ENCODE data around the gene LUC7L. TPM values are rescaled to one million over a fixed set of nuclear protein-coding genes. Genes with fewer than 3 reads are reported as not detected.
"Not testable (repeated sequence)": the region's sequence is repeated elsewhere in the genome, so short reads cannot be mapped to it uniquely, and the experiment has no call there.

Gene LUC7L
- polyA plus RNA-seq, 6 donors from 2014 or later: 9.6 to 20.4 (median 12.8) TPM

GRCh38 chr16:162271-162991 lies 66.8 kb downstream of the LUC7L start:
- peak overlapping the region in 2 of 8 donors; percentile 8 to 25 for H3K4me3 Mint-ChIP-seq
- H3K27me3 Mint-ChIP-seq: peaks cover 35 to 60% (median 56%) of the 10 kb centered on the region in 3 donors
- no peak for DNase-seq
- H3K9me3 Mint-ChIP-seq: no peaks in the 10 kb centered on the region
- H3K4me1 Mint-ChIP-seq: peaks cover 0 to 10% (median 5%) of the 10 kb centered on the region in 3 donors
- H3K36me3 Mint-ChIP-seq: no peaks in the 10 kb centered on the region
- peak overlapping the region in 1 of 6 donors; percentile 58 for H3K27ac Mint-ChIP-seq
- no peak for ATAC-seq (ENCODE audit: low read depth in 2 of 2)

GRCh38 chr16:160691-161190 lies 68.5 kb downstream of the LUC7L start:
- ATAC-seq (ENCODE audit: low read depth in 2 of 2): no peak
- no peak for DNase-seq
- Mint-ChIP-seq H3K4me1 (peaks cover 0 to 8% (median 2%) of the 10 kb centered on the region in 3 donors), H3K27me3 (peaks cover 32 to 55% (median 51%) of the 10 kb centered on the region in 3 donors), H3K4me3 (no peak overlapping the region), H3K27ac (no peak overlapping the region), H3K36me3 (no peaks in the 10 kb centered on the region), H3K9me3 (no peaks in the 10 kb centered on the region)

- not testable (repeated sequence) for H3K4me3 Mint-ChIP-seq; DNase-seq; H3K36me3 Mint-ChIP-seq; ATAC-seq (ENCODE audit: low read depth in 2 of 2); H3K4me1 Mint-ChIP-seq; H3K27ac Mint-ChIP-seq; H3K9me3 Mint-ChIP-seq
- peaks cover 33 to 56% (median 50%) of the 10 kb centered on the region in 3 donors for H3K27me3 Mint-ChIP-seq
These were observed 69.0 kb downstream of the LUC7L start for GRCh38 chr16:160242-160641.

GRCh38 chr16:159136-159849 lies 70.0 kb downstream of the LUC7L start:
- H3K27me3 Mint-ChIP-seq: peaks cover 39 to 61% (median 57%) of the 10 kb centered on the region in 3 donors
- H3K36me3 Mint-ChIP-seq: peaks cover 0 to 4% of the 10 kb centered on the region in 2 donors
- H3K9me3 Mint-ChIP-seq: peaks cover 0 to 5% (median 0%) of the 10 kb centered on the region in 7 donors
- H3K4me3 Mint-ChIP-seq: no peak overlapping the region
- peak overlapping the region in 1 of 6 donors; percentile 34 for H3K27ac Mint-ChIP-seq
- DNase-seq (no peak), ATAC-seq (ENCODE audit: low read depth in 2 of 2) (no peak)
- peaks cover 5 to 8% (median 6%) of the 10 kb centered on the region in 3 donors for H3K4me1 Mint-ChIP-seq

GRCh38 chr16:155031-155398 lies 74.2 kb downstream of the LUC7L start:
- Mint-ChIP-seq H3K9me3 (peaks cover 0 to 5% (median 0%) of the 10 kb centered on the region in 7 donors), H3K36me3 (peaks cover 0 to 4% of the 10 kb centered on the region in 2 donors), H3K27me3 (peaks cover 37 to 60% (median 44%) of the 10 kb centered on the region in 3 donors), H3K27ac (peak overlapping the region in 1 of 6 donors; percentile 93), H3K4me3 (peak overlapping the region; percentile 19 to 86 (median 85)), H3K4me1 (peaks cover 5 to 10% (median 9%) of the 10 kb centered on the region in 3 donors)
- ATAC-seq (ENCODE audit: low read depth in 2 of 2) (no peak), DNase-seq (no peak)

- peaks cover 0 to 5% (median 0%) of the 10 kb centered on the region in 7 donors for H3K9me3 Mint-ChIP-seq
- peak; percentile 38 for DNase-seq
- peak; percentile 65 to 73 for ATAC-seq (ENCODE audit: low read depth in 2 of 2)
- peaks cover 0 to 4% of the 10 kb centered on the region in 2 donors for H3K36me3 Mint-ChIP-seq
- H3K4me1 Mint-ChIP-seq: peaks cover 5 to 10% (median 9%) of the 10 kb centered on the region in 3 donors
- H3K4me3 Mint-ChIP-seq: peak overlapping the region; percentile 19 to 86 (median 85)
- peaks cover 37 to 61% (median 40%) of the 10 kb centered on the region in 3 donors for H3K27me3 Mint-ChIP-seq
- H3K27ac Mint-ChIP-seq: peak overlapping the region in 2 of 6 donors; percentile 58 to 93
These were observed 74.8 kb downstream of the LUC7L start for GRCh38 chr16:154217-155030.

- not testable (repeated sequence) for H3K27ac Mint-ChIP-seq, DNase-seq, H3K9me3 Mint-ChIP-seq, H3K4me1 Mint-ChIP-seq, H3K36me3 Mint-ChIP-seq
- ATAC-seq (ENCODE audit: low read depth in 2 of 2): peak; percentile 20 to 33
- peaks cover 36 to 61% (median 39%) of the 10 kb centered on the region in 3 donors for H3K27me3 Mint-ChIP-seq
- H3K4me3 Mint-ChIP-seq: peak overlapping the region in 1 of 8 donors; percentile 67
These were observed 75.6 kb downstream of the LUC7L start for GRCh38 chr16:153550-154216.

GRCh38 chr16:153129-153521 lies 76.1 kb downstream of the LUC7L start:
- not testable (repeated sequence) for ATAC-seq (ENCODE audit: low read depth in 2 of 2); H3K4me1 Mint-ChIP-seq; DNase-seq; H3K9me3 Mint-ChIP-seq; H3K36me3 Mint-ChIP-seq; H3K27ac Mint-ChIP-seq
- peaks cover 36 to 62% (median 37%) of the 10 kb centered on the region in 3 donors for H3K27me3 Mint-ChIP-seq
- H3K4me3 Mint-ChIP-seq: peak overlapping the region in 3 of 8 donors; percentile 39 to 75 (median 59)

- no peak for ATAC-seq (ENCODE audit: low read depth in 2 of 2)
- peak within 1 kb of the TSS in 2 of 6 donors; percentile 36 to 54 for H3K27ac Mint-ChIP-seq
- H3K4me3 Mint-ChIP-seq: peak within 1 kb of the TSS in 6 of 8 donors; percentile 39 to 75 (median 43)
- peaks cover 0 to 4% of the 10 kb centered on the region in 2 donors for H3K36me3 Mint-ChIP-seq
- H3K27me3 Mint-ChIP-seq: peaks cover 30 to 59% (median 32%) of the 10 kb centered on the region in 3 donors
- DNase-seq: no peak
- peaks cover 0 to 5% (median 0%) of the 10 kb centered on the region in 7 donors for H3K9me3 Mint-ChIP-seq
- peaks cover 5 to 10% (median 9%) of the 10 kb centered on the region in 3 donors for H3K4me1 Mint-ChIP-seq
These were observed 76.8 kb downstream of the LUC7L start, which contains the start of gene HBZ for GRCh38 chr16:152141-153128. TSS of gene HBZ (plus strand) at chr16:152644. CDS start at chr16:152910, 266 bp downstream.

- peaks cover 0 to 2% (median under 1%) of the 10 kb centered on the region in 3 donors for H3K4me1 Mint-ChIP-seq
- peaks cover 18 to 65% (median 28%) of the 10 kb centered on the region in 3 donors for H3K27me3 Mint-ChIP-seq
- ATAC-seq (ENCODE audit: low read depth in 2 of 2) (no peak), DNase-seq (no peak)
- no peaks in the 10 kb centered on the region for H3K9me3 Mint-ChIP-seq
- peaks cover 0 to 4% of the 10 kb centered on the region in 2 donors for H3K36me3 Mint-ChIP-seq
- no peak overlapping the region for H3K4me3 Mint-ChIP-seq
- no peak overlapping the region for H3K27ac Mint-ChIP-seq
These were observed 80.1 kb downstream of the LUC7L start for GRCh38 chr16:149024-149660.

- no peaks in the 10 kb centered on the region for H3K4me1 Mint-ChIP-seq
- peaks cover 0 to 4% of the 10 kb centered on the region in 2 donors for H3K36me3 Mint-ChIP-seq
- no peak for DNase-seq
- H3K27me3 Mint-ChIP-seq: peaks cover 26 to 70% (median 32%) of the 10 kb centered on the region in 3 donors
- H3K27ac Mint-ChIP-seq: no peak overlapping the region
- H3K9me3 Mint-ChIP-seq: no peaks in the 10 kb centered on the region
- H3K4me3 Mint-ChIP-seq: no peak overlapping the region
- no peak for ATAC-seq (ENCODE audit: low read depth in 2 of 2)
These were observed 82.6 kb downstream of the LUC7L start for GRCh38 chr16:146646-147045.
